Activated CD8-positive, alpha-beta T cell treated with anti-CD3 and anti-CD28 coated beads for 36 hours (primary cell): ENCODE measurements around the gene CACNB1. TPM values are rescaled to one million over a fixed set of nuclear protein-coding genes. Genes with fewer than 3 reads are reported as not detected.
A peak's percentile ranks its signal among the peaks of the same experiment; 100 is the strongest.

Experiments used
- ATAC-seq: fragments of 200-7000 bp; cut with Tn5 transposase; one replicate; pipeline ENCODE4 v1.10.0; 2021; ENCODE audit warnings: mild to moderate bottlenecking, moderate library complexity
- CTCF ChIA-PET: fragments of 350-600 bp; sonication (Branson Sonifier 250); formaldehyde crosslinking; loops from one replicate; lab custom pipeline; 2021; ENCODE audit warnings: antibody characterized with exemption; lab: Charles Lee
- POLR2A ChIA-PET: fragments of 350-600 bp; sonication (Branson Sonifier 250); formaldehyde crosslinking; loops from one replicate; lab custom pipeline; 2021; ENCODE audit warnings: antibody characterized with exemption; lab: Charles Lee
- DNase-seq: peaks from one replicate; pipeline ENCODE4 v3.0.0-alpha.2; 2020
- H3K27ac Mint-ChIP-seq: one replicate; pipeline ENCODE4 v1.8.0; 2021; ENCODE audit warnings: mild to moderate bottlenecking, mixed read lengths
- H3K27me3 Mint-ChIP-seq: one replicate; pipeline ENCODE4 v1.8.0; 2021; ENCODE audit warnings: mixed read lengths
- H3K36me3 Mint-ChIP-seq: one replicate; pipeline ENCODE4 v1.8.0; 2021; ENCODE audit warnings: low read depth, mixed read lengths
- H3K4me1 Mint-ChIP-seq: one replicate; pipeline ENCODE4 v1.8.0; 2021; ENCODE audit warnings: low read depth, mixed read lengths
- H3K4me3 Mint-ChIP-seq: one replicate; pipeline ENCODE4 v1.8.0; 2021; ENCODE audit warnings: mild to moderate bottlenecking, moderate library complexity, mixed read lengths
- H3K9me3 Mint-ChIP-seq: one replicate; pipeline ENCODE4 v1.8.0; 2021; ENCODE audit warnings: mixed read lengths
- intact Hi-C: fragments of 100-400 bp; cut with micrococcal nuclease; formaldehyde crosslinking; loops from one replicate; pipeline ENCODE4 v1.10.0; 2022
- total RNA-seq, 2 experiments: library from RNA; stranded (reverse); gene quantifications; one replicate each; pipeline ENCODE4 v1.2.3, GENCODE V29; 2021
- TF ChIP-seq, protein P1 (sequence below): fragments of 200-600 bp; IDR thresholded peaks from one replicate; pipeline ENCODE4 v1.8.0; 2022; ENCODE audit warnings: antibody characterized with exemption, mild to moderate bottlenecking

The CACNB1 gene
- total RNA-seq, 2 experiments from 2014 or later = 13.1 to 14.2 TPM

DNA sequence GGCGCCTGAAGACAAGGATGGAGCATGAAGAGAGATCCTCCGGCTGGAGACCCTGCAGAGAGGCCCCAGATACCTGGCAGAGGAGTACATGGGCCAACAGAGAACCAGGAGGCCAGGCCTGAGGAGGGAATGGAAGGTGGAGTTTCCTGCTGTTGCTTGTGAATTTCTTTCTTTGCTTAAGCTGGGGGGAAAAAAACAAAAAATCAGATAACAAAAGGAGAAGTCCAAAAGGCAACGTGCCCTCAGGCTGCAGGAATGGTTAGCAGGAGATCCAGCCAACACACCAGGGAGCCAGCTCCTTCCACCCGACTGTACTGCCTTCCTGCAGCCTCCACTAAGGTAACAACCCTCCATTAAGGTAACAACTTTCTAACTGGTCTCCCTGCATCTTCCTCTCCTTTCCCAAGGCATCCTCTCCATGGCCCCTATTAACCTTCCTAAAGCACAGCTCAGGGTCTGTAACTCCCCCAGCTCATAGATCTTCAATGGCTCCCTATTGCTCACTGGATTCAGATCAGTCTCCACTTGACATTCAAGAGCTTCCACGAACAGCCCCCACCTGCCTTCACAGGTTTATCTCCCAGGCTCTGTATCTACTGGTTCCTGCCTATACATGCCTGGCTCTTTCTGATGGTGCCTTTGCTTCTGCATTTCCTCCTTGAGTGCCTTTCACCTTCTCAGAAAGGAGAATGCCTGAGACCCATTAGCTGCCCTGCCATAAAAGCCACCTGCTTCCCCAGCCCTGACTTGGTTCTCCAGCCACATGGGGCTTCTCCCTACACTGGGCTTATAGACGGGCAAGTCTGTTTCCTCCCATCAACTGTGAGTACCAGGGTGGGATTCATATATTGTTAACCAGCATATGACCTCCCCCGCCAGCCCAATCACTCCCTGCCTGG lies 30.8 kb downstream of the CACNB1 start:
- ChIA-PET POLR2A (interaction anchor here (0.5 to 4.0 kb wide), 4 partner anchors 8 to 312 kb away, joined by 3 to 32 read pairs (median 10); partner anchors contain the start of genes PLXDC1 and RPL19), CTCF (interaction anchor here (0.6 to 8.1 kb wide), 10 partner anchors 8 to 183 kb away, joined by 3 to 151 read pairs (median 5); partner anchors contain the start of gene PLXDC1)
- TF ChIP-seq, protein P1, sequence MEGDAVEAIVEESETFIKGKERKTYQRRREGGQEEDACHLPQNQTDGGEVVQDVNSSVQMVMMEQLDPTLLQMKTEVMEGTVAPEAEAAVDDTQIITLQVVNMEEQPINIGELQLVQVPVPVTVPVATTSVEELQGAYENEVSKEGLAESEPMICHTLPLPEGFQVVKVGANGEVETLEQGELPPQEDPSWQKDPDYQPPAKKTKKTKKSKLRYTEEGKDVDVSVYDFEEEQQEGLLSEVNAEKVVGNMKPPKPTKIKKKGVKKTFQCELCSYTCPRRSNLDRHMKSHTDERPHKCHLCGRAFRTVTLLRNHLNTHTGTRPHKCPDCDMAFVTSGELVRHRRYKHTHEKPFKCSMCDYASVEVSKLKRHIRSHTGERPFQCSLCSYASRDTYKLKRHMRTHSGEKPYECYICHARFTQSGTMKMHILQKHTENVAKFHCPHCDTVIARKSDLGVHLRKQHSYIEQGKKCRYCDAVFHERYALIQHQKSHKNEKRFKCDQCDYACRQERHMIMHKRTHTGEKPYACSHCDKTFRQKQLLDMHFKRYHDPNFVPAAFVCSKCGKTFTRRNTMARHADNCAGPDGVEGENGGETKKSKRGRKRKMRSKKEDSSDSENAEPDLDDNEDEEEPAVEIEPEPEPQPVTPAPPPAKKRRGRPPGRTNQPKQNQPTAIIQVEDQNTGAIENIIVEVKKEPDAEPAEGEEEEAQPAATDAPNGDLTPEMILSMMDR = no peak
- H3K27ac Mint-ChIP-seq = no peak overlapping the region
- H3K36me3 Mint-ChIP-seq = no peaks in the 10 kb centered on the region
- peaks cover 3% of the 10 kb centered on the region for H3K9me3 Mint-ChIP-seq
- H3K4me1 Mint-ChIP-seq = peaks cover 14% of the 10 kb centered on the region
- intact Hi-C loops = no loop called here
- H3K4me3 Mint-ChIP-seq = no peak overlapping the region
- ATAC-seq (no peak), DNase-seq (no peak)
- H3K27me3 Mint-ChIP-seq = peaks cover 12% of the 10 kb centered on the region

- Mint-ChIP-seq H3K4me1 (peaks cover 14% of the 10 kb centered on the region), H3K4me3 (peak within 1 kb of the TSS; percentile 79), H3K27me3 (peaks cover 12% of the 10 kb centered on the region), H3K36me3 (no peaks in the 10 kb centered on the region), H3K27ac (peak within 1 kb of the TSS; percentile 55), H3K9me3 (peaks cover 3% of the 10 kb centered on the region)
- DNase-seq = no peak
- CTCF ChIA-PET = interaction anchor here (0.7 to 8.1 kb wide), 14 partner anchors 9 to 199 kb away, joined by 3 to 151 read pairs (median 8); partner anchors contain the start of genes FBXO47 and PLXDC1
- intact Hi-C loops = no loop called here
- TF ChIP-seq, protein P1 = no peak
- POLR2A ChIA-PET = interaction anchor here (0.5 to 4.0 kb wide), 4 partner anchors 9 to 313 kb away, joined by 3 to 32 read pairs (median 10); partner anchors contain the start of genes PLXDC1 and RPL19
- ATAC-seq = no peak
Measured at GRCh38 chr17:39165841-39166349, 31.6 kb downstream of the CACNB1 start, which contains the start of gene ARL5C. ARL5C (minus strand) TSS chr17:39166161; CDS start chr17:39165760, 401 bp downstream.

DNA sequence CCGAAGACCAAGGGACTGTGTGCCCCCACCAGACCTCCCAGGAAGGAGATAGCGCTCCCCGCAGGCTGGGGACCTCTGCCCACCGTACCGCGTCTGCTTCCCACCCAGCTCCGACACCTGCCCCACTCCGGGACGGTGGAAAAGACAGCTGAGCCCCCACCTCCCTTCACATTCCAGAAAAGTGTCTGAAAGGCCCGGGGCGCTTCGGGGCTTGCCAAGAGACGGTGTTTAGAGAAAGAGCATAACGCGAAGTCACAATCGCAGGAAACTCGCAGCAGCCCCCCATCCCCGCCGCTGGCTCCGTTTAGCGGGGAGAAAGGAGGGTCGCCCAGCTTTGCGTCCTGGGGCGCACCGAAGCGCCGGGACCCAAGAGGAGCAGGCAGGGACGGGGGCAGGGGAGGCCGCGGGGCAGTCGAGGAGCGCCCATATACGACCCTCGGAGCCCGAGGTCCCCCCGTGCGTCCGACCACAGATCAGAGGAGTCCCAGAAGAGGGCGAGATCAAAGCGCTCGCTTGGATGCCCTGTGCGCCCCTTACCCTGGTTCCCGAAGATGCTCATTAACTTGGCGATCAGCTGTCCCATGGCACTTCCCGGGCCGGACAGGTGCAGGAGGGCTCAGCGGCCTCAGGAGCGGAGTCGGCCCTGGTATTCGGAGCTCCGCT lies 32.2 kb downstream of the CACNB1 start:
- peaks cover 12% of the 10 kb centered on the region for H3K27me3 Mint-ChIP-seq
- ChIA-PET CTCF (interaction anchor here (0.6 to 8.1 kb wide), 65 partner anchors 9 to 358 kb away, joined by 3 to 151 read pairs (median 5); partner anchors contain the start of genes FBXO47, PLXDC1, RPL19 and STAC2), POLR2A (interaction anchor here (0.7 to 4.0 kb wide), 10 partner anchors 8 to 317 kb away, joined by 3 to 32 read pairs (median 3); partner anchors contain the start of genes PLXDC1 and RPL19)
- peaks cover 14% of the 10 kb centered on the region for H3K4me1 Mint-ChIP-seq
- intact Hi-C loops = no loop called here
- TF ChIP-seq, protein P1 = no peak
- no peaks in the 10 kb centered on the region for H3K36me3 Mint-ChIP-seq
- peak; percentile 18 for ATAC-seq
- H3K27ac Mint-ChIP-seq = peak overlapping the region; percentile 55
- no peak for DNase-seq
- H3K9me3 Mint-ChIP-seq = peaks cover 3% of the 10 kb centered on the region
- peak overlapping the region; percentile 79 for H3K4me3 Mint-ChIP-seq

DNA sequence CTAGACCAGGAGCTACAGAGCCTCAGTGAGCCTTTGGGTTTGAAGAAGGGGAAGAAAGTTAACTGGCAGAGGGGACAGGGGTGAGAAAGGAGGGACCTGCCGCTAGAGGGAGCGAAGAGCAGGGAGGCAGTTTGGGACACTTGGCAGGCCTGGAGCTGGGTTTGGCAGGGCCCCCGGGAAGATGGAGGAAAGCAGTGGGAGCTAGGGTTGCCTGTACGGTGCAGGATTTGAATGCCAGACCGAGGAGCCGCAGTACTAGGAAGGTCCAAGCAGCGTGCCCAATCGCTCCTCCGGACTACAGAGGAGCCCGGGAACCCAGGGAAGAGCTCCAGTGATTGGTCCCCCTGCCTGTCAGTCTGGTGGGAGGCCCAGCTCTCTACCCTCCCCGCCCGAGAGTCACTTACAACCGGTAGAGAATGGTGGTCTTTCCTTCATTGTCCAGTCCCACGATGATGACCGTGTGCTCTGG lies 32.8 kb downstream of the CACNB1 start:
- CTCF ChIA-PET = interaction anchor here (0.6 to 8.1 kb wide), 69 partner anchors 10 to 540 kb away, joined by 3 to 151 read pairs (median 4); partner anchors contain the start of genes FBXO47, PLXDC1, RPL19 and STAC2
- H3K4me3 Mint-ChIP-seq = peak overlapping the region; percentile 79
- intact Hi-C loops = no loop called here
- H3K9me3 Mint-ChIP-seq = peaks cover 3% of the 10 kb centered on the region
- TF ChIP-seq, protein P1 = peak; percentile 91
- H3K27me3 Mint-ChIP-seq = peaks cover 12% of the 10 kb centered on the region
- H3K27ac Mint-ChIP-seq = peak overlapping the region; percentile 55
- H3K36me3 Mint-ChIP-seq = no peaks in the 10 kb centered on the region
- peak; percentile 90 for DNase-seq
- peak; percentile 97 for ATAC-seq
- POLR2A ChIA-PET = interaction anchor here (0.7 to 4.0 kb wide), 8 partner anchors 9 to 316 kb away, joined by 3 to 32 read pairs (median 3); partner anchors contain the start of gene PLXDC1
- H3K4me1 Mint-ChIP-seq = peaks cover 14% of the 10 kb centered on the region
